Activated gamma-delta T cell (primary cell): Measurements from ENCODE around the gene MYO9B.
A peak's percentile ranks its signal among the peaks of the same experiment; 100 is the strongest.
"Not testable (repeated sequence)": the region's sequence is repeated elsewhere in the genome, so short reads cannot be mapped to it uniquely, and the experiment has no call there.

Experiments
- DNase-seq: peaks from one replicate; lab custom pipeline; 2025; lab: John Stamatoyannopoulos, UW

Gene MYO9B

DNA sequence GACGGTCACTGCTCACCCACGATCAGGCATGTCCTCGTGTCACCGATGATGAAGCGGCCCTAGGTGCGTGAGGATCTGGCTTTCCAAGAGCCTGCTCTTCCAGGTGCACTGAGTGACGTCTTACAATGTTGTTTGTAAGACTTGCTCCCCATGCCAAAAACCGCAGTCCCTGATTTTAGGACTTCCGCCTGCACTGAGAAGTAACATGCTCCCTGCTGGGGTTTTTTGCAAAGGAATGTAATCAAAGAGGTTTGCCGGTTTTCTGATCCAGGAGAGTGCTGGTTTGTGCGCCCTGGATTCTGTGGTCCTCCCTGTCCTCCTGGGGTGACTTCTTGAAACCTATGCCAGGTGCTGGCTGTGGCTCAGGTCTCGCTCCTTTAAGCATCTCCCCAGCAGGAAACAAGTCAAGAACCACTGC is 38.8 kb downstream of the MYO9B start:
- DNase-seq, result no peak

DNA sequence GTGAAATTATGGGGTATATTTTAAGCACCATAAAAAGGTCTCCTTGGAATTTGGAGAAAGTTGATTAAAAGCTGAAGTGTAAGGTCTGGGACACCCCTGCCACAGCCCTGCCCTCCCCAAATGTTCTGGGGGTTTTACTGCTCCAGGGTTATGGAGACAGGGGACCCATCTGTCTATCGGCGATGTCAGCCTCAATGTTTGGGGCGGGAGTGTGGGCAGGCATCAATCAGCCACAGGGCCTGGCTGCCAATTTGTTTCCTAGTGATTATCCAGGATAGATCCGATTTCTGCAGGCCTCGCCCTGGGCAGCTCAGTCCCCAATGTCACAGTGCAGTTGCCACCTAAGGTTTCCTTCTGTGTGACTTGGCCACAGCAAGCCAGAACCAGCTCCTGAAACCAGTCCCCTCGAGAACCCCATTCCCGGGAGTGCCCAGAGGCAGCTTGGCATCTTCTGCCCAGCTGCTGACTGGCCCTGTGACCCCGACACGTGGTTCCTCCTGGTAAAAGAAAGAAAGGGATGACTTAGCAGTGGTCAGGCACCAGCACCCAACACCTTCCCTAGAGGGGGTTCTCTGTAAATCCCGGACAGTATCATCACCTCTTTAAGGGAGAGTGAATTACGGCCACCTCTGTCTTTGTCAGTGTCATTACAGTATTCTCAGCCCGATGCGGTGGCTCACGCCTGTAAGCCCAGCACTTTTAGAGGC is 41.6 kb downstream of the MYO9B start:
- no peak for DNase-seq

GRCh38 chr19:17118957-17119356 is 43.4 kb downstream of the MYO9B start:
- no peak for DNase-seq

GRCh38 chr19:17121736-17122293 is 46.2 kb downstream of the MYO9B start:
- no peak for DNase-seq

- DNase-seq, result no peak
Measured at GRCh38 chr19:17123041-17123440, 47.5 kb downstream of the MYO9B start.

DNA sequence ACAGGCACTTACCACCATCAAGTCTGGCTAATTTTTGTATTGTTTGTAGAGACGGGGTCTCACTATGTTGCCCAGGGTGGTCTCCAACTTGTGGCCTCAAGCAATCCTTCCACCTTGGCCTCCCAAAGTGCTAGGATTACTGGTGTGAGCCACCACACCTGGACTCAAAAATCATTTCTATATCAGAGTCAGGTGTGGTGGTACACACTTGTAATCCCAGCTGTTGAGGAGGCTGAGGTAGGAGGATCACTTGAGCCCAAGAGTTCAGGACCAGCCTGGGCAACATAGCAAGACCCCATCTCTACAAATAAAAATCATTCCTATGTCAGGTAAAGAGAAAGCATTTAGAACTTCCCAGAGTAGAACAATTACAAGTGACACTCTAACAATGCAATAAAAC is 48.4 kb downstream of the MYO9B start:
- DNase-seq, result no peak

GRCh38 chr19:17125062-17125727 is 49.6 kb downstream of the MYO9B start:
- DNase-seq, result no peak

GRCh38 chr19:17125728-17126677 is 50.4 kb downstream of the MYO9B start:
- peak; percentile 49 for DNase-seq

- DNase-seq, result no peak
Measured at GRCh38 chr19:17127671-17128070, 52.1 kb downstream of the MYO9B start.

DNA sequence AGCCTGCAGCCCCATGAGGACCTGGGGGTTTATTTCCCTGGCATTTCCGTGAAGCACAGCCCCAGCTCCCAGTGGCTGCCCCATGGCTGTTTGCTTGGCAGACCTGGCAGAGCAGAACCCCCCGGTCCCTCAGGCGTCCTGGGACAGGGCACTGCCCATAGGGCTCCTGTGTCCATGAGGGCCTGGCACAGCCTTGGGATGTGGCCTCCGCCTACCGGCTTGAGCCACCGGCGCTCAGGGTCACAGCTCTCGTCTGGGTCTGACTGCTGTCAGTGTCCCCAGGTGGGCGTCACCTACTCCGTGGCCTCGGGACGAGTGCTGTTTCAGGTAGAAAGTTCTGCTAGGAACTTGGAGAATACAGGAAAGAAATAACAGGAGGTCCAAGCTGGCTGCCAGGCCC is 52.8 kb downstream of the MYO9B start:
- no peak for DNase-seq

DNA sequence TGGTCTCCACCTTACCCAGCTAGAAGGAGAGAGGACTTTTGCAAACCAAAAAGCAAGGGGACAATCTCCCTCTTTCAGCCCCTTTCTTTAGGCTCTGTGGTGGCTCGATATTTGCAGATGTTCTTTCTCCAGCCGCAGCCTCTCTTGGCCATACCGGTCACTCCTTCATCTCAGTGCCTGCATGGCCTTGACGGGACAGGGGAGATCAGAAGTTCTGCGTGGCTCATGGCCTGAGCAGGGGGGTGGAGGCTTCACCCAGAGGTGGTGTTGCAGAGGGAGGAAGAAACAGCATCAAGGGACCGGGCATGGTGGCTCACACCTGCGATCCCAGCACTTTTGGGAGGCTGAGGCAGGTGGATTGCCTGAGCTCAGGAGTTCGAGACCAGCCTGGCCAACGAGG is 53.2 kb downstream of the MYO9B start:
- no peak for DNase-seq

GRCh38 chr19:17129377-17129776 is 53.8 kb downstream of the MYO9B start:
- DNase-seq, result no peak

- no peak for DNase-seq
Measured at GRCh38 chr19:17135001-17135853, 59.6 kb downstream of the MYO9B start.

DNA sequence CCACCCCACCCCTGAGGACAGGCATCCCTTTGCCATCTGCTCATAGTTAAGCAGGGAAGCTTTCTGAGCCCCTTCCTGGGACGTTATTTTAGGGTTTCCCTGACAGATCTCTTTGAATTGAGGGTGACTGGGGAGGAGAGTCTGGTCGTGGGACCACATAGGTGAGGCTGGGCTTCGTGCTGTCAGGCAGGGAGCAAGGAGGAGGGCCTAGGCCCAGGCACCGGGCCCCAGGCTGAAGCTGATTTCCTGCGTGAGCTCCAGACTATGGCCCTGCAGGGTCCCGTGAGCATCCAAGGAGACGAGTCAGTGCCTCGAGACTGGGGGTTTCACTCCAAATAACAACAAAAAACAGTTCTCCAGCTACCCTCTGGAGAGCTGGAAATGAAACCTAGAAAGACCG is 60.4 kb downstream of the MYO9B start:
- DNase-seq, result no peak

DNA sequence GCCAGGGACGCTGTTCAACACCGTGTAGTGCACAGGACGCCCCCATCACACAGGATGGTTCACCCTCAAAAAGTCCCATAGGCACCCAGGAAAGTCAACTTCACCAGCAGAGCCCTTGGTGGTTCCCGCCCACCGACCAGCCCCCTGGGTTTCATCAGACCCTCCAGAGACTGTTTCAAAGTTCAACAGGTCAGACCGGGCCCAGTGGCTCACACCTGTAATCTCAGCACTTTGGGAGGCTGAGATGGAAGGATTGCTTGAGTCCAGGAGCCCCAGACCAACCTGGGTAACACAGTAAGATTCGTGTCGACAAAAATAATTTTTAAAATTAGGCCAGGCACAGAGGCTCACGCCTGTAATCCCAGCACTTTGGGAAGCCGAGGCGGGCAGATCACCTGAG is 61.0 kb downstream of the MYO9B start:
- DNase-seq, result no peak

GRCh38 chr19:17137417-17137816 is 61.8 kb downstream of the MYO9B start:
- no peak for DNase-seq

DNA sequence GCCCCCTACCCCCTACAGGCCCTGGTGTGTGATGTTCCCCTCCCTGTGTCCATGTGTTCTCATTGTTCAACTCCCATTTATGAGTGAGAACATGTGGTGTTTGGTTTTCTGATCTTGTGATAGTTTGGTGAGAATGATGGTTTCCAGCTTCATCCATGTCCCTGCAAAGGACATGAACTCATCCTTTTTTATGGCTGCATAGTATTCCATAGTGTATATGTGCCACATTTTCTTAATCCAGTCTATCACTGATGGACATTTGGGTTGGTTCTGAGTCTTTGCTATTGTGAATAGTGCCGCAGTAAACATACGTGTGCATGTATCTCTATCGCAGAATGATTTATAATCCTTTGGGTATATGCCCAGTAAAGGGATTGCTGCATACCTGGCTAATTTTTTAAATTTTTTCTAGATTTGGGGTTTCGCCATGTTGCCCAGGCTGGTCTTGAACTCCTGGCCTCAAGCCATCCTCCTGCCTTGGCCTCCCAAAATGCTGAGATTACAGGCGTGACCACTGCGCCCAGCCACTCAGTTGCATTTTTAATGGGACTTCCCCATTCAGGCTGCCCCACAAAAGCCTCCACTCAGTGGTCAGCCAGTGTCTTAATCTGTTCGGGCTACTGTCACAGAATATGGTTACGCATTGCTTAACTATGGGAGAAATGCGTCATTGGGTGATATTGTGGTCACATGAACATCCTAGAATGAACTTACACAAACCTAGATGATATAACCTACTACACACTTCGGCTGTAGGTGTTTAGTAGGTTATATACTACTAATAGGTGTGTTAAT is 62.7 kb downstream of the MYO9B start:
- not testable (repeated sequence) for DNase-seq

- no peak for DNase-seq
Measured at GRCh38 chr19:17138937-17139598, 63.5 kb downstream of the MYO9B start.

DNA sequence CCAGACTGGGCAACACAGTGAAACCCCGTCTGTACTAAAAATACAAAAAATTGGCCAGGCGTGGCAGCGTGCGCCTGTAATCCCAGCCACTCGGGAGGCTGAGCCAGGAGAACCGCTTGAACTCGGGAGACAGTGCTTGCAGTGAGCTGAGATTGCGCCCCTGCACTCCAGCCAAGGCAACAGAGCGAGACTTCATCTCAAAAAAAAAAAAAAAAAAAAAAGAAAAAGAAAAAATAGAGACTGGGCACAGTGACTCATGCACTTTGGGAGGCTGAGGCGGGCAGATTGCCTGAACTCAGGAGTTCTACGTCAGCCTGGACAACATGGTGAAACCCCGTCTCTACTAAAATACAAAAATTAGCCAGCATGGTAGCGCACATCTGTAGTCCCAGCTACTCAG is 69.2 kb downstream of the MYO9B start:
- DNase-seq, result not testable (repeated sequence)
